Parathyroid adenoma (tissue), 2 donors: ENCODE results near the gene KXD1.

Experiments used
- H2AFZ ChIP-seq: fragments of 300-600 bp; sonication (generic); one replicate; pipeline ENCODE4 v1.7.0; 2017; ENCODE audit warnings: antibody characterized with exemption, mild to moderate bottlenecking
- H3K27ac ChIP-seq: fragments of 300-600 bp; sonication (generic); one replicate; pipeline ENCODE4 v1.7.0; 2017
- H3K27me3 ChIP-seq: fragments of 300-600 bp; sonication (generic); one replicate; pipeline ENCODE4 v1.7.0; 2017; ENCODE audit warnings: low read length; ENCODE audit not compliant: control insufficient read depth, insufficient read depth
- H3K36me3 ChIP-seq: fragments of 300-600 bp; sonication (generic); one replicate; pipeline ENCODE4 v1.7.0; 2017; ENCODE audit warnings: low read length; ENCODE audit not compliant: control insufficient read depth, insufficient read depth
- H3K4me1 ChIP-seq: fragments of 300-600 bp; sonication (generic); one replicate; pipeline ENCODE4 v1.7.0; 2017; ENCODE audit warnings: control low read depth
- H3K4me2 ChIP-seq: fragments of 300-600 bp; sonication (generic); one replicate; pipeline ENCODE4 v1.7.0; 2017; ENCODE audit warnings: low read length
- H3K4me3 ChIP-seq: fragments of 300-600 bp; sonication (generic); one replicate; pipeline ENCODE4 v1.7.0; 2017; ENCODE audit warnings: low read depth, low read length
- H3K79me2 ChIP-seq: fragments of 300-600 bp; sonication (generic); one replicate; pipeline ENCODE4 v1.7.0; 2017; ENCODE audit warnings: control low read depth
- H3K9ac ChIP-seq: fragments of 300-600 bp; sonication (generic); one replicate; pipeline ENCODE4 v1.7.0; 2017; ENCODE audit warnings: mild to moderate bottlenecking
- H3K9me3 ChIP-seq: fragments of 300-600 bp; sonication (generic); one replicate; pipeline ENCODE4 v1.7.0; 2017; ENCODE audit warnings: low read length; ENCODE audit not compliant: control insufficient read depth
- TF ChIP-seq, protein P1 (sequence below): fragments of 300-600 bp; sonication (generic); IDR thresholded peaks from one replicate; pipeline ENCODE4 v1.7.0; 2017; ENCODE audit warnings: antibody characterized with exemption, mild to moderate bottlenecking
- donor health status: primary hyperparathyroidism.

Gene KXD1

DNA sequence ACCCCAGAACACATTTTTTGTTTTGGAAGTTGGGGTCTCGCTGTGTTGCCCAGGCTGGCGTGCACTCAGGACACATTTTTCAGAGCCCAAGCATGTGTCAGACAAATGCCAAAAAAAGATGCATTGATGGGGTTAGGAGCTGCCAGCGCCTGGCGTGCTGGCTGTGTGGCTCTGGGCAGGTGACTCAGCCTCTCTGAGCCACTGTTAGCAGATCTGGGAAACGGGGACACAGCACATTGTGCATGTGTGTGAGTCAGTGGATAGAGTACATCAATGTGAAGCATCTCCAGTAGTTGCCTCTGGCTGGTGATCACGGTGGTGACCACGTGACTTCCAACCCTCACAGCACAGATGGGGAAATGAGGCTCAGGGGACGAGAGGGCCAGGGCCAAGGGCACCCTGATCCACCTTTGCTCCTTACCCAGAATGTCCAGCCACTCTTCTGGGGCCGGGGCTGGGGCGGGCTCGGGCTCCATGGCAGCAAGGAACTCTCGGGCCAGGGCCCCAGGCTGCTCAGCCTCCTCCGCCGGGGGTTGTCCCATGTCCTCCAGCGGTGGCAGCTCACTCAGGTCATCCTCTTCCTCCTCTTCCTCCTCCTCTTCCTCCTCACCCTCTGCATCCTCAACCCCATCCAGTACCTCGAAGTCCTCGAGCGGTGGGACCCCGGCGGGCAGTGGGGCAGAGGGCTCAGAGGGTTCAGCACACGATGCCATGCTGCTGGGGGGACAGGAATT, 16.2 kb upstream of the KXD1 start:
- Histone ChIP-seq H3K27me3 (no peaks in the 10 kb centered on the region), H3K9ac (no peak overlapping the region), H3K9me3 (no peaks in the 10 kb centered on the region), H3K79me2 (peaks cover 2% of the 10 kb centered on the region), H3K4me2 (no peak overlapping the region), H2AFZ (no peak overlapping the region), H3K36me3 (no peaks in the 10 kb centered on the region), H3K4me1 (peaks cover 4% of the 10 kb centered on the region), H3K27ac (no peak overlapping the region), H3K4me3 (no peak overlapping the region)
- TF ChIP-seq, protein P1, sequence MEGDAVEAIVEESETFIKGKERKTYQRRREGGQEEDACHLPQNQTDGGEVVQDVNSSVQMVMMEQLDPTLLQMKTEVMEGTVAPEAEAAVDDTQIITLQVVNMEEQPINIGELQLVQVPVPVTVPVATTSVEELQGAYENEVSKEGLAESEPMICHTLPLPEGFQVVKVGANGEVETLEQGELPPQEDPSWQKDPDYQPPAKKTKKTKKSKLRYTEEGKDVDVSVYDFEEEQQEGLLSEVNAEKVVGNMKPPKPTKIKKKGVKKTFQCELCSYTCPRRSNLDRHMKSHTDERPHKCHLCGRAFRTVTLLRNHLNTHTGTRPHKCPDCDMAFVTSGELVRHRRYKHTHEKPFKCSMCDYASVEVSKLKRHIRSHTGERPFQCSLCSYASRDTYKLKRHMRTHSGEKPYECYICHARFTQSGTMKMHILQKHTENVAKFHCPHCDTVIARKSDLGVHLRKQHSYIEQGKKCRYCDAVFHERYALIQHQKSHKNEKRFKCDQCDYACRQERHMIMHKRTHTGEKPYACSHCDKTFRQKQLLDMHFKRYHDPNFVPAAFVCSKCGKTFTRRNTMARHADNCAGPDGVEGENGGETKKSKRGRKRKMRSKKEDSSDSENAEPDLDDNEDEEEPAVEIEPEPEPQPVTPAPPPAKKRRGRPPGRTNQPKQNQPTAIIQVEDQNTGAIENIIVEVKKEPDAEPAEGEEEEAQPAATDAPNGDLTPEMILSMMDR = no peak

DNA sequence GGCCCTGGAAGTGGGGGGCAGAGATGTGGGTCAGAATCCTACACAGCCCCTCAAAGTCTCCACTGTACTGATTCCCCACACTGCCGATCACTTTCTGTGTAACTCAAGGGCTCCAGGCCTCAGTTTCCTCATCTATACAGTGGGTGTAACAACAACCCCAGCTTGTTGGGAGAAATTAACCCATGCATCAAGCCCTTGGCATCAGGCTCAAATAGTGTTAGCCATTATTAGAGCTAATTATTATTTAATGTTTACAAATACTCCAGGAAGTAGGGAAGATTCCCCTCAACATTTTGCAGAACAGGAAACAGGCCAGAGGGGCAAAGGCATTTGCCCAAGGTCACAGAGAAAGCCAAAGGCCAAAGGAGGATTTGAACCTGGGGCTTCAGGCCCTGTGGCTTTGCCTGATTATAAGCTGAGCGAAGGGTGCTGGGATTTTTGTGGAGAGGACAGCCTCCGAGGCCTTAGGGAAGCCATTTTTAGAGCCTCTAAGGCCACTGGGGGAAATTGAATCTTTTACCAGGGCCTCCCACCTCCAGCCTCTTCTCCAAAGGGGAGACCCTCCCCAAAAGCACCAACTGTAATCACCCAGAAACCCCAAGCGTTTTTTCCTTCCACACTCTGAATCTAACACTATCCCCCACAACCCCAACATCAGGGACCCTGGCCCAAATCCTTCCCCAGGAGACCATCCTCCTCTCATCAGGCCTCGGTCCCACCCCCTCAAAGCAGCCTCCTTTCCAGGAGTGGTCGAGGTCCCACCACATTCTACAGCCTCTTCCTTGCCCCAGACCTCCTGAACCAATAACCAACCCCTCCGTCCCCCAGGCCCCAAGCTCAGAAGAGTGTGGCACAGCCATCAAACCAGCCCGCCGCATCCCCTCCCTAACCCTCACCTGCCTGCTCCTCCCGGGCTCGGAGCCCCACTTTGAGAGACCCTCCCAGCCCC, 15.4 kb upstream of the KXD1 start:
- H3K27ac ChIP-seq = peak overlapping the region; percentile 66
- H3K4me2 ChIP-seq = peak overlapping the region; percentile 88
- peak overlapping the region; percentile 42 for H2AFZ ChIP-seq
- TF ChIP-seq, protein P1 = no peak
- H3K27me3 ChIP-seq = no peaks in the 10 kb centered on the region
- H3K9ac ChIP-seq = peak overlapping the region; percentile 28
- H3K4me1 ChIP-seq = peaks cover 4% of the 10 kb centered on the region
- H3K36me3 ChIP-seq = no peaks in the 10 kb centered on the region
- peaks cover 2% of the 10 kb centered on the region for H3K79me2 ChIP-seq
- peak overlapping the region; percentile 70 for H3K4me3 ChIP-seq
- H3K9me3 ChIP-seq = no peaks in the 10 kb centered on the region

DNA sequence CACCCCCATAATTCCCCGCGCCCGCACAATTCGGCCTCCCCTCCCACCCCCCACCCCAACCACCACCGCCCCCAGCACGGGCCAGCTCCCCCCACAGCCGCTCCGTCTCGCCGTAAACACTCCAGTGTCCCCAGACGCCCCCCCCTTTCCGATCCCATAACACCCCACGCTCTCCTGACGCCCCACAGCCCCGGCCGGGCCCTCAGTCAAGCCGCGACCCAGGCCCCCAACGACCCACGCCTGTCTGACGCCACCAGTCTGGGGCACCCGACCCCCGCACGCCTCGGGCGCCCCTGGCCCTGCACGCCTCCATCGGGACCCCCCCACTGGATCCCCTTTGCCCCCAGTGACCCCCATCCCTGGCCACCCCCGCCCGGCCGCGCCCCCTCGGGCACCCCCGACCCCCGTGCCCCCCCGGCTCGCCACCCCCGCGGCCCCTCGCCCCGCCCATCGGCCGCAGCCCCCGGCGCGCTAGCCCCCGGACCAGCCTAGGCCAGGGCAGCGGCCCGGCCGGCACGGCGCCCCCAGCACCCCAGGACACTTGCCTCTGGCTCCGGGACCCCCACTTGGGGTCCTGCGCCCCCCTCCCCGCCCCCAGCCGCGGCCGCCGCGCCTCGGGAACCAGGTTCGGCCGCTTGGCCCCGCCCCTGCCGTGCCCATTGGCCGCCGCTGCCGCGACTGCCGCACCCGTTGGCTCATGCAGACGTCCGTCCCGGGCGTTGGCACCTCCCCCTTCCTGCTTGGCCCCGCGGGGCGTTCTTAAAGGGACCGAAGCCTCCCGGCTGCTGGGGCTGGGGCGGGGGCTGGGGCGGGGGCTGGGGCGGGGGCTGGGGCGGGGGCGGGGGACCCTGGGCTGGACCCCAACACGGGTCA, 14.5 kb upstream of the KXD1 start, which contains the start of gene FKBP8:
Gene FKBP8 (minus strand): TSS at position 633 of the 873 bp plus-strand sequence. CDS start 1,603 bp downstream, outside the sequence.
- Histone ChIP-seq H3K27me3 (no peaks in the 10 kb centered on the region), H3K4me2 (peak within 1 kb of the TSS; percentile 88), H3K36me3 (no peaks in the 10 kb centered on the region), H3K4me3 (peak within 1 kb of the TSS; percentile 70), H3K9ac (peak within 1 kb of the TSS; percentile 28), H3K79me2 (peaks cover 2% of the 10 kb centered on the region), H2AFZ (peak within 1 kb of the TSS; percentile 87), H3K4me1 (peaks cover 4% of the 10 kb centered on the region), H3K9me3 (no peaks in the 10 kb centered on the region), H3K27ac (peak within 1 kb of the TSS; percentile 66)
- TF ChIP-seq, protein P1 = no peak

DNA sequence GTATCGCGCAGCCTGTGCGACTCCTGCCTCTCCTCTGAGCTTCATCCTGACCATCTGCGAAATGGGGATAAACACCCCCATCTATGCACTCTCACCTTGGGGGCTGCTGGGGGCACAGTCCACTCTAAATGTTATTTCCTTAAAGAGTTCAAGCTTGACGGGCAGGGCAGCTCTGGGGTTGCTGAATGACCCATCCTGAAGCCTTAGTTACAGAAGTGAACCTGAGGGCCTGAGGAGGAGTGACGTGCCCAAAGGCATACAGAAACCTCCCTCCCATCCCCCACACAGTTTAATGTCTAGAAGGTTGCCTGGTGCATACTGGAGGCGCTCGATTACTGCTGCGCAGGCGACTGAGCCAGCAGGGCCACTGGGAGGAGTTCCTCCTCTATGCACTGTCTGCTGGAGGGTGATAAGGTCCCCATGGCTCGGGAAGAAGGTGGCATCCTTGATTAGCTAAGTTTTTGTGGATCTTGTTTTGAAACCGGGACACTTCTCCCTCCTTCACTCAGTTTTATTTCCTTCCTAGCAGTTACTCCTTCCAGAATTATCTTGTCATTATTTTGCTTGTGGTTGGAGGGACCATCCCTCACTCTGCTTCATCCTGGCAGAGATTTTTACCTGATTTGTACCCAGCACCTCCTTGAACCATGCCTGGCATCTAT, 13.7 kb upstream of the KXD1 start:
- Histone ChIP-seq H3K9ac (no peak overlapping the region), H3K27me3 (no peaks in the 10 kb centered on the region), H3K9me3 (no peaks in the 10 kb centered on the region), H3K4me1 (peaks cover 4% of the 10 kb centered on the region), H3K4me3 (peak overlapping the region; percentile 48), H3K27ac (no peak overlapping the region), H3K79me2 (peaks cover 2% of the 10 kb centered on the region), H3K36me3 (no peaks in the 10 kb centered on the region), H2AFZ (peak overlapping the region; percentile 87), H3K4me2 (peak overlapping the region; percentile 73)
- TF ChIP-seq, protein P1 = no peak
